ENCODE results near the gene SP9. TPM values are rescaled to one million over a fixed set of nuclear protein-coding genes. Genes with fewer than 3 reads are reported as not detected.

SP9 gene
- total RNA-seq, 1 experiment from 2014 or later = 2.9 TPM

- intact Hi-C loops (cut with micrococcal nuclease; ENCODE audit: unreplicated experiment) = loop anchor here (5.0 to 10.0 kb wide), 3 partner anchors 101 to 269 kb away; no protein-coding TSS in a partner anchor
- H3K4me3 Mint-ChIP-seq (ENCODE audit: unreplicated experiment) = peak overlapping the region; percentile 93
- no peak overlapping the region for H3K27ac Mint-ChIP-seq (ENCODE audit: unreplicated experiment)
- Histone ChIP-seq H3K27me3 (replicated peaks; ENCODE audit: control insufficient read depth, insufficient read depth, low read length) (no peaks in the 10 kb centered on the region; the same call in 1 of the 2 replicates), H3K9me3 (no peaks in the 10 kb centered on the region), H3K4me3 (ENCODE audit: low read depth, low read length) (no peak overlapping the region), H3K36me3 (ENCODE audit: control insufficient read depth, insufficient read depth, low read length) (no peaks in the 10 kb centered on the region), H3K4me1 (no peaks in the 10 kb centered on the region)
- no TSS peak for BruUV-seq (replicated peaks)
- peaks cover 12% of the 10 kb centered on the region for H3K36me3 Mint-ChIP-seq (ENCODE audit: insufficient read depth, unreplicated experiment)
- no peak for TF ChIP-seq CTCF (IDR thresholded peaks at IDR 0.05; ENCODE audit: insufficient read depth in 1 of 2, low read depth in 1 of 2, low read length in 1 of 2, severe bottlenecking in 1 of 2, unreplicated experiment in 1 of 2)
- peaks cover 6% of the 10 kb centered on the region for H3K27me3 Mint-ChIP-seq (ENCODE audit: insufficient read depth, unreplicated experiment)
- H3K9me3 Mint-ChIP-seq (ENCODE audit: unreplicated experiment) = no peaks in the 10 kb centered on the region
- POLR2A ChIA-PET = no interaction called here
- peaks cover 6% of the 10 kb centered on the region for H3K4me1 Mint-ChIP-seq (ENCODE audit: low read depth, unreplicated experiment)
- CTCF ChIA-PET = interaction anchor here (0.9 to 1.0 kb wide), 2 partner anchors 14 to 942 kb away, joined by 4 read pairs; no protein-coding TSS in a partner anchor
- DNase-seq = no peak
Measured at GRCh38 chr2:174343623-174344455, 9.1 kb downstream of the SP9 start.

- no peaks in the 10 kb centered on the region for H3K4me1 ChIP-seq
- Mint-ChIP-seq H3K4me3 (ENCODE audit: unreplicated experiment) (no peak overlapping the region), H3K36me3 (ENCODE audit: insufficient read depth, unreplicated experiment) (peaks cover 17% of the 10 kb centered on the region), H3K27ac (ENCODE audit: unreplicated experiment) (no peak overlapping the region), H3K27me3 (ENCODE audit: insufficient read depth, unreplicated experiment) (peaks cover 6% of the 10 kb centered on the region), H3K4me1 (ENCODE audit: low read depth, unreplicated experiment) (peaks cover 6% of the 10 kb centered on the region), H3K9me3 (ENCODE audit: unreplicated experiment) (no peaks in the 10 kb centered on the region)
- intact Hi-C loops (cut with micrococcal nuclease; ENCODE audit: unreplicated experiment) = loop anchor here (5.0 to 10.0 kb wide), 3 partner anchors 100 to 270 kb away; no protein-coding TSS in a partner anchor
- CTCF ChIA-PET = interaction anchor here (0.6 to 1.0 kb wide), 4 partner anchors 13 to 943 kb away, joined by 4 read pairs; partner anchors contain the start of gene SP3
- no peaks in the 10 kb centered on the region for H3K36me3 ChIP-seq (ENCODE audit: control insufficient read depth, insufficient read depth, low read length)
- BruUV-seq (replicated peaks) = no TSS peak
- no peaks in the 10 kb centered on the region for H3K9me3 ChIP-seq
- no peaks in the 10 kb centered on the region; the same call in 1 of the 2 replicates for H3K27me3 ChIP-seq (replicated peaks; ENCODE audit: control insufficient read depth, insufficient read depth, low read length)
- DNase-seq = no peak
- POLR2A ChIA-PET = interaction anchor here (0.6 kb wide), 1 partner anchor 69 kb away, joined by 3 read pairs; no protein-coding TSS in a partner anchor
- no peak overlapping the region for H3K4me3 ChIP-seq (ENCODE audit: low read depth, low read length)
- TF ChIP-seq CTCF (IDR thresholded peaks at IDR 0.05; ENCODE audit: insufficient read depth in 1 of 2, low read depth in 1 of 2, low read length in 1 of 2, severe bottlenecking in 1 of 2, unreplicated experiment in 1 of 2) = peak in 1 of 2 experiments; percentile 38
Measured at GRCh38 chr2:174344716-174345461, 10.1 kb downstream of the SP9 start.

- H3K4me1 Mint-ChIP-seq (ENCODE audit: low read depth, unreplicated experiment) = no peaks in the 10 kb centered on the region
- H3K4me3 ChIP-seq (ENCODE audit: low read depth, low read length) = no peak overlapping the region
- CTCF ChIA-PET = interaction anchor here (0.6 to 1.9 kb wide), 6 partner anchors 9 to 1756 kb away, joined by 3 to 8 read pairs (median 4); no protein-coding TSS in a partner anchor
- intact Hi-C loops (cut with micrococcal nuclease; ENCODE audit: unreplicated experiment) = no loop called here
- POLR2A ChIA-PET = interaction anchor here (1.5 kb wide), 1 partner anchor 197 kb away, joined by 3 read pairs; no protein-coding TSS in a partner anchor
- BruUV-seq (replicated peaks) = no TSS peak
- H3K4me3 Mint-ChIP-seq (ENCODE audit: unreplicated experiment) = no peak overlapping the region
- H3K4me1 ChIP-seq = no peaks in the 10 kb centered on the region
- H3K9me3 Mint-ChIP-seq (ENCODE audit: unreplicated experiment) = no peaks in the 10 kb centered on the region
- no peaks in the 10 kb centered on the region for H3K36me3 ChIP-seq (ENCODE audit: control insufficient read depth, insufficient read depth, low read length)
- no peaks in the 10 kb centered on the region for H3K27me3 ChIP-seq (replicated peaks; ENCODE audit: control insufficient read depth, insufficient read depth, low read length)
- TF ChIP-seq CTCF (IDR thresholded peaks at IDR 0.05; ENCODE audit: insufficient read depth in 1 of 2, low read depth in 1 of 2, low read length in 1 of 2, severe bottlenecking in 1 of 2, unreplicated experiment in 1 of 2) = peak; percentile 55 to 67
- no peaks in the 10 kb centered on the region for H3K27me3 Mint-ChIP-seq (ENCODE audit: insufficient read depth, unreplicated experiment)
- H3K9me3 ChIP-seq = no peaks in the 10 kb centered on the region
- peaks cover 11% of the 10 kb centered on the region for H3K36me3 Mint-ChIP-seq (ENCODE audit: insufficient read depth, unreplicated experiment)
- H3K27ac Mint-ChIP-seq (ENCODE audit: unreplicated experiment) = no peak overlapping the region
- DNase-seq = no peak
Measured at GRCh38 chr2:174350018-174350417, 15.3 kb downstream of the SP9 start.

Measured in Caco-2 (cell line).